HFF-Myc (cell line): Measurements from ENCODE around the gene MRTO4.
"Not testable (repeated sequence)": the region's sequence is repeated elsewhere in the genome, so short reads cannot be mapped to it uniquely, and the experiment has no call there.

ENCODE experiments used
- DNase-seq: peaks from one replicate; pipeline ENCODE4 v3.0.0-alpha.2; 2011; ENCODE audit warnings: low read depth; ENCODE audit errors: extremely low read depth
- H3K4me3 ChIP-seq: replicated peaks from 2 replicates; pipeline ENCODE4 v1.5.1; 2011; ENCODE audit warnings: low read depth, mild to moderate bottlenecking, control low read depth, low read length
- CTCF ChIP-seq: IDR thresholded peaks from 2 replicates; pipeline ENCODE4 v1.5.1; 2012; ENCODE audit warnings: mild to moderate bottlenecking, low read depth, low read length, control low read depth; ENCODE audit errors: missing control alignments

MRTO4 gene

GRCh38 chr1:19262047-19262446 is 10.4 kb downstream of the MRTO4 start:
- no peak for DNase-seq
- no peak overlapping the region for H3K4me3 ChIP-seq
- TF ChIP-seq CTCF: no peak

GRCh38 chr1:19262744-19263143 is 11.1 kb downstream of the MRTO4 start:
- no peak overlapping the region for H3K4me3 ChIP-seq
- TF ChIP-seq CTCF: no peak
- DNase-seq: no peak

- TF ChIP-seq CTCF: no peak
- no peak for DNase-seq
- no peak overlapping the region for H3K4me3 ChIP-seq
Measured at GRCh38 chr1:19268445-19268844, 16.8 kb downstream of the MRTO4 start.

GRCh38 chr1:19269427-19270342 is 18.1 kb downstream of the MRTO4 start:
- not testable (repeated sequence) for H3K4me3 ChIP-seq, DNase-seq
- peak; percentile 45 for TF ChIP-seq CTCF

- not testable (repeated sequence) for DNase-seq, H3K4me3 ChIP-seq
Measured at GRCh38 chr1:19270343-19270730, 18.7 kb downstream of the MRTO4 start.

GRCh38 chr1:19272064-19272463 is 20.5 kb downstream of the MRTO4 start:
- no peak for TF ChIP-seq CTCF
- no peak overlapping the region for H3K4me3 ChIP-seq
- no peak for DNase-seq

GRCh38 chr1:19273106-19273843 is 21.7 kb downstream of the MRTO4 start:
- no peak for TF ChIP-seq CTCF
- H3K4me3 ChIP-seq: no peak overlapping the region
- DNase-seq: no peak

GRCh38 chr1:19273844-19274531 is 22.4 kb downstream of the MRTO4 start:
- DNase-seq, H3K4me3 ChIP-seq: not testable (repeated sequence)
